ENCODE data around the gene TIAM1.
"Not testable (repeated sequence)": the region's sequence is repeated elsewhere in the genome, so short reads cannot be mapped to it uniquely, and the experiment has no call there.

The TIAM1 gene

DNA sequence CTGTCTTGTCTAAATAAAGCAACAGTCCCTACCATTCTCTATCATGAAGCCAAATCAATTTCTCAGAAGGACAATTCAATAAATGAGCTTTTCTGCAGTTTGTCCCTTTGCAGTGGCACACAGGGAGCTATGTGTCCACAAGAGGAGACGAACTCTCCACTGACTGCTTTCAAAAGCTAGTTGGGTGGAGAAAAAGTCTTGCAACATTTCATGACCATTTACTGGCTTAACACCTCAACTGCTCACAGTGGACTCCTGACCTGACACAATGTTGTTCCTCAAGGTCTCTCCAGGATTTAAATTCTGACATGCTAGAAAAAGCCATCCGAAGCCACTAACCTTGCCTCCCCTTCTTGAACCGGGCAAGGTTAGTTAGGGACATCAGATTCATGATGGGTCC is 111.7 kb downstream of the TIAM1 start:
- no peaks in the 10 kb centered on the region for H3K36me3 ChIP-seq (replicated peaks; ENCODE audit: low read depth, low read length)
- H3K4me2 ChIP-seq (ENCODE audit: low read length): no peak overlapping the region
- peaks cover 6% of the 10 kb centered on the region; the same call in 1 of the 2 replicates for H3K27me3 ChIP-seq (ENCODE audit: low read depth, low read length)
- H3K27ac ChIP-seq (ENCODE audit: low read length): no peak overlapping the region
- H3K9ac ChIP-seq (ENCODE audit: low read length): no peak overlapping the region
- no peaks in the 10 kb centered on the region for H4K20me1 ChIP-seq (ENCODE audit: insufficient read depth, low read length)
- no peak overlapping the region for H3K4me3 ChIP-seq (ENCODE audit: low read length)
- H2AFZ ChIP-seq (ENCODE audit: low read depth, low read length): no peak overlapping the region
- H3K9me3 ChIP-seq (ENCODE audit: insufficient read depth, low read length): no peaks in the 10 kb centered on the region
- peaks cover 9% of the 10 kb centered on the region for H3K4me1 ChIP-seq (ENCODE audit: low read length)
- H3K79me2 ChIP-seq (ENCODE audit: low read length): no peaks in the 10 kb centered on the region
- no peak for TF ChIP-seq EZH2phosphoT487 (IDR thresholded peaks at IDR 0.05; ENCODE audit: low read depth)
- TF ChIP-seq, protein P1, sequence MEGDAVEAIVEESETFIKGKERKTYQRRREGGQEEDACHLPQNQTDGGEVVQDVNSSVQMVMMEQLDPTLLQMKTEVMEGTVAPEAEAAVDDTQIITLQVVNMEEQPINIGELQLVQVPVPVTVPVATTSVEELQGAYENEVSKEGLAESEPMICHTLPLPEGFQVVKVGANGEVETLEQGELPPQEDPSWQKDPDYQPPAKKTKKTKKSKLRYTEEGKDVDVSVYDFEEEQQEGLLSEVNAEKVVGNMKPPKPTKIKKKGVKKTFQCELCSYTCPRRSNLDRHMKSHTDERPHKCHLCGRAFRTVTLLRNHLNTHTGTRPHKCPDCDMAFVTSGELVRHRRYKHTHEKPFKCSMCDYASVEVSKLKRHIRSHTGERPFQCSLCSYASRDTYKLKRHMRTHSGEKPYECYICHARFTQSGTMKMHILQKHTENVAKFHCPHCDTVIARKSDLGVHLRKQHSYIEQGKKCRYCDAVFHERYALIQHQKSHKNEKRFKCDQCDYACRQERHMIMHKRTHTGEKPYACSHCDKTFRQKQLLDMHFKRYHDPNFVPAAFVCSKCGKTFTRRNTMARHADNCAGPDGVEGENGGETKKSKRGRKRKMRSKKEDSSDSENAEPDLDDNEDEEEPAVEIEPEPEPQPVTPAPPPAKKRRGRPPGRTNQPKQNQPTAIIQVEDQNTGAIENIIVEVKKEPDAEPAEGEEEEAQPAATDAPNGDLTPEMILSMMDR (IDR thresholded peaks at IDR 0.05; ENCODE audit: low read depth, low read length): no peak

DNA sequence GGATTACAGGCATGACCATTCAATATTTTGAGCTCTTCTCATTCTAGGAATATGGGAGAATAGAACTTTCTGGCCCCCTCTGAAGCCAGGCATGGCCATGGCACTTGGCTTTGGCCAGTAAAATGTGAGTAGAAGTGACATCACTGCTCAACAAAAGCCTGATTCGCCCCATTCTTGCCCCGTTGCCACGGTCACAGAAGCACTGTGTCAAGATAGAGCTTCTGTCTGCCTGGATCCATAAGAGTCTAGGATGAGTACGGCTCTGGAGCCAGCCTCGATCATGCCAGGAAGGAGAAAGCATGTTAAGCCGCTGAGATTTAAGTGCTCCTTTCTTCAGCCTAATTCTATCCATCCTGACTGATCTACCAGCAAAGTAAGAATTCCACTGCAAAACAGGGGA is 113.1 kb downstream of the TIAM1 start:
- H3K4me1 ChIP-seq (ENCODE audit: low read length): peaks cover 9% of the 10 kb centered on the region
- H3K9me3 ChIP-seq (ENCODE audit: insufficient read depth, low read length): no peaks in the 10 kb centered on the region
- no peak for TF ChIP-seq EZH2phosphoT487 (IDR thresholded peaks at IDR 0.05; ENCODE audit: low read depth)
- TF ChIP-seq, protein P1 (IDR thresholded peaks at IDR 0.05; ENCODE audit: low read depth, low read length): no peak
- no peaks in the 10 kb centered on the region for H4K20me1 ChIP-seq (ENCODE audit: insufficient read depth, low read length)
- no peak overlapping the region for H3K4me3 ChIP-seq (ENCODE audit: low read length)
- no peaks in the 10 kb centered on the region for H3K36me3 ChIP-seq (replicated peaks; ENCODE audit: low read depth, low read length)
- no peak overlapping the region for H3K9ac ChIP-seq (ENCODE audit: low read length)
- no peak overlapping the region for H3K27ac ChIP-seq (ENCODE audit: low read length)
- H2AFZ ChIP-seq (ENCODE audit: low read depth, low read length): no peak overlapping the region
- H3K4me2 ChIP-seq (ENCODE audit: low read length): no peak overlapping the region
- no peaks in the 10 kb centered on the region for H3K79me2 ChIP-seq (ENCODE audit: low read length)
- H3K27me3 ChIP-seq (ENCODE audit: low read depth, low read length): peaks cover 6% of the 10 kb centered on the region; the same call in 1 of the 2 replicates

DNA sequence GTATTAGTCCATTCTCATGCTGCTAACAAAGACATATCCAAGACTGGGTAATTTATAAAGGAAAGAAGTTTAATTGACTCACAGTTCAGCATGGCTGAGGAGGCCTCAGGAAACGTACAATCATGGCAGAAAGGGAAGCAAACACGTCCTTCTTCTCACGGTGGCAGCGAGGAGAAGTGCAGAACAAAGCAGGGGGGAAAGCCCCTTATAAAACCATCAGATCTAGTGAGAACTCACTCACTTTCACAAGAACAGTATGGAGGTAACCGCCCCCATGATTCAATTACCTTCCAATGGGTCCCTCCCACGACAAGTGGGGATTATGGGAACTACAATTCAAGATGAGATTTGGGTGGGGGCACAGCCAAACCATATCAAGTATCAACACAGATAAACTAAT is 115.3 kb downstream of the TIAM1 start:
- H3K4me1 ChIP-seq (ENCODE audit: low read length); H3K9me3 ChIP-seq (ENCODE audit: insufficient read depth, low read length); H3K27me3 ChIP-seq (ENCODE audit: low read depth, low read length); H3K79me2 ChIP-seq (ENCODE audit: low read length); H3K27ac ChIP-seq (ENCODE audit: low read length); H4K20me1 ChIP-seq (ENCODE audit: insufficient read depth, low read length); H3K9ac ChIP-seq (ENCODE audit: low read length); H3K36me3 ChIP-seq (replicated peaks; ENCODE audit: low read depth, low read length); H3K4me3 ChIP-seq (ENCODE audit: low read length); H2AFZ ChIP-seq (ENCODE audit: low read depth, low read length): not testable (repeated sequence)
- H3K4me2 ChIP-seq (ENCODE audit: low read length): peak overlapping the region; percentile 14

DNA sequence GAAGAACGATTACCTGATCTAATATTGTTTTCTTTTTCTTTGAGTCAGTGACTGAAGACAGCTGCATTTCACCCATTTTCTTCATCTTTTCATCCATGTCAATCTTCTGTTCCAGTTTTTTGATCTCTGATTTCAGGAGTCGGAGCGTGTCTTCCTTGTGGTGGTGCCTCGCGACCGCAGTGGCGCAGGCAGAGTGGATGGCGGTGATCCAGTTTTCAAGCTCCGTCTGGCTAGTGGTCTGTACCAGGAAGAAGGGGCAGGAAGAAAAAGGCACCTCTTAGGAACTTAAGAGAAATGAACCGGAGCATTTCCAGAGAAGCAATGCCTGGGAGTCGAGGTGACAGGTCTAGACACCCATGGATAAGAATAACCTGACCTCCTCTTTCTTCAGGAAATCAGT is 118.3 kb downstream of the TIAM1 start:
- TF ChIP-seq, protein P1 (IDR thresholded peaks at IDR 0.05; ENCODE audit: low read depth, low read length): no peak
- no peak for TF ChIP-seq EZH2phosphoT487 (IDR thresholded peaks at IDR 0.05; ENCODE audit: low read depth)

DNA sequence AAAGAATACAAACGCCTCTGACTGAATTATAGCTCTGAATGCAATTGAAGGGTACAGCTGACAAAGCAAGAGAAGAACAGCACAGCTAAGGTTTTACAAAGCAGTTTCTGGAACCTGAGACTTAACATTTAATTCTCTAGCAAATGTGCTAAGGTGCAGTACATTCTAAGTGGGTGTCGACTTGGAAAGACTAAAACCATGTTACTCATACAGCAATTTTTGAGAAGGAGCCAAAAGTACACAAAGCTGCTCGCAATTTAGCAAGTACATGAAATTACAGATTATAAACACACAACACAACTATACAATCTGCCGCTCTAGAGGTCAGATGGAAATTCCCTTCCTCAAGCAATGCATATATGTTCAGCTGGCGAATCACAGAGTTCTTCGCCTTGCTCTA is 121.9 kb downstream of the TIAM1 start:
- Histone ChIP-seq H3K27me3 (ENCODE audit: low read depth, low read length) (peaks cover 6% of the 10 kb centered on the region; the same call in 1 of the 2 replicates), H3K4me3 (ENCODE audit: low read length) (no peak overlapping the region), H3K36me3 (replicated peaks; ENCODE audit: low read depth, low read length) (no peaks in the 10 kb centered on the region), H2AFZ (ENCODE audit: low read depth, low read length) (no peak overlapping the region), H3K4me1 (ENCODE audit: low read length) (peaks cover 38% of the 10 kb centered on the region), H3K4me2 (ENCODE audit: low read length) (peak overlapping the region; percentile 38), H3K9ac (ENCODE audit: low read length) (no peak overlapping the region), H3K27ac (ENCODE audit: low read length) (no peak overlapping the region), H3K79me2 (ENCODE audit: low read length) (no peaks in the 10 kb centered on the region), H3K9me3 (ENCODE audit: insufficient read depth, low read length) (no peaks in the 10 kb centered on the region), H4K20me1 (ENCODE audit: insufficient read depth, low read length) (no peaks in the 10 kb centered on the region)
- TF ChIP-seq, protein P1 (IDR thresholded peaks at IDR 0.05; ENCODE audit: low read depth, low read length): no peak

More for the DNA sequence above, 118.3 kb downstream of the TIAM1 start:
- Histone ChIP-seq H3K79me2 (ENCODE audit: low read length) (no peaks in the 10 kb centered on the region), H3K27ac (ENCODE audit: low read length) (no peak overlapping the region), H3K36me3 (replicated peaks; ENCODE audit: low read depth, low read length) (no peaks in the 10 kb centered on the region), H3K27me3 (ENCODE audit: low read depth, low read length) (no peaks in the 10 kb centered on the region), H3K4me3 (ENCODE audit: low read length) (no peak overlapping the region), H4K20me1 (ENCODE audit: insufficient read depth, low read length) (no peaks in the 10 kb centered on the region), H3K4me2 (ENCODE audit: low read length) (no peak overlapping the region), H3K9me3 (ENCODE audit: insufficient read depth, low read length) (no peaks in the 10 kb centered on the region), H2AFZ (ENCODE audit: low read depth, low read length) (no peak overlapping the region), H3K4me1 (ENCODE audit: low read length) (peaks cover 26% of the 10 kb centered on the region), H3K9ac (ENCODE audit: low read length) (no peak overlapping the region)

All from OCI-LY3 (cell line).